SK-N-SH treated with all-trans-retinoic acid at 6 μM for 48 hours (cell line): Measurements from ENCODE around the gene CABP5.

Experiments
- ESRRG ChIP-seq: fragments of 250-450 bp; sonication (Bioruptor Pico); IDR thresholded peaks from 2 replicates; pipeline ENCODE4 v1.6.1; 2021; ENCODE audit warnings: mild to moderate bottlenecking
- GLIS3 ChIP-seq: fragments of 250-450 bp; sonication (Bioruptor Pico); IDR thresholded peaks from 2 replicates; pipeline ENCODE4 v1.5.0; 2020; ENCODE audit warnings: mild to moderate bottlenecking, moderate library complexity
- ISL1 ChIP-seq: fragments of 250-450 bp; sonication (Bioruptor Pico); IDR thresholded peaks from 2 replicates; pipeline ENCODE4 v2.1.2; 2022; ENCODE audit warnings: mild to moderate bottlenecking, moderate library complexity
- RARB ChIP-seq: fragments of 250-450 bp; sonication (Bioruptor Pico); IDR thresholded peaks from 2 replicates; pipeline ENCODE4 v1.8.0; 2021; ENCODE audit warnings: mild to moderate bottlenecking, moderate library complexity
- TCF4 ChIP-seq: fragments of 250-450 bp; sonication (Bioruptor Pico); IDR thresholded peaks from 2 replicates; pipeline ENCODE4 v1.8.0; 2021; ENCODE audit warnings: mild to moderate bottlenecking, moderate library complexity, borderline replicate concordance
- TOX ChIP-seq: fragments of 250-450 bp; sonication (Bioruptor Pico); IDR thresholded peaks from 2 replicates; pipeline ENCODE4 v1.8.0; 2021; ENCODE audit warnings: mild to moderate bottlenecking, moderate library complexity, borderline replicate concordance
- ZC3H10 ChIP-seq: fragments of 250-450 bp; sonication (Bioruptor Pico); IDR thresholded peaks from 2 replicates; pipeline ENCODE4 v1.5.1; 2021; ENCODE audit warnings: mild to moderate bottlenecking, moderate library complexity
- ZFP3 ChIP-seq: fragments of 250-450 bp; sonication (Bioruptor Pico); IDR thresholded peaks from 2 replicates; pipeline ENCODE4 v1.5.0; 2020; ENCODE audit warnings: mild to moderate bottlenecking, moderate library complexity
- ZFP30 ChIP-seq: fragments of 450-650 bp; formaldehyde crosslinking; IDR thresholded peaks from 2 replicates; pipeline ENCODE4 v1.5.0; 2022; ENCODE audit warnings: mild to moderate bottlenecking, moderate library complexity
- ZNF70 ChIP-seq: fragments of 450-650 bp; formaldehyde crosslinking; IDR thresholded peaks from 2 replicates; pipeline ENCODE4 v1.5.0; 2020; ENCODE audit warnings: mild to moderate bottlenecking, moderate library complexity
- TF ChIP-seq, protein P1 (sequence below): fragments of 250-450 bp; sonication (Bioruptor Pico); IDR thresholded peaks from 2 replicates; pipeline ENCODE4 v1.8.0; 2021; ENCODE audit warnings: low read depth, mild to moderate bottlenecking, moderate library complexity, borderline replicate concordance
- TF ChIP-seq, protein P2 (sequence below): fragments of 250-450 bp; sonication (Bioruptor Pico); IDR thresholded peaks from 2 replicates; pipeline ENCODE4 v1.8.0; 2020; ENCODE audit warnings: mild to moderate bottlenecking, moderate library complexity, borderline replicate concordance
- TF ChIP-seq, protein P3 (sequence below): fragments of 250-450 bp; sonication (Bioruptor Pico); IDR thresholded peaks from 2 replicates; pipeline ENCODE4 v1.5.1; 2020; ENCODE audit warnings: low read depth, mild to moderate bottlenecking, moderate library complexity

DNA sequence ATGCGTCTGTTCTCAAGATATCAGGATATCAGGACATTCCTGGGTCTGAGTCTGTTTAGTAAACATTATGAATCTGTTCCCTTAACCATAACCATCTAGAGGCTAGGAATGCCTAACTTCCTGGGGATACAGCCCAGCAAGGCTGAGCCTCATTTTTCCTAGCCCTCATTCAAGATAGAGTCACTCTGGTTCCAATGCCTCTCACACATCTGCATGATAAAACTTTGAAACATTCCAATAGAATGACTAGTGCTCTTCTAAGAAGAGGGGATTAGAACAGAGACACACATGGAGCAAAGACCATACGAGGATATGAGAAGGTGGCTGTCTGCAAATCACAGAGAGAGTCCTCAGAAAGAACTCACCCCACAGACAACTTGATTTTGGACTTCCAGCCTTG is 20.6 kb upstream of the CABP5 start:
- TF ChIP-seq ZFP3 (CRISPR knock-in tag) (no peak), ZC3H10 (CRISPR knock-in tag) (no peak), ISL1 (CRISPR knock-in tag) (no peak), ZNF70 (CRISPR knock-in tag) (no peak), TOX (CRISPR knock-in tag) (no peak), RARB (CRISPR knock-in tag) (no peak), ZFP30 (no peak), GLIS3 (CRISPR knock-in tag) (no peak), TCF4 (CRISPR knock-in tag) (no peak), ESRRG (CRISPR knock-in tag) (no peak)
- TF ChIP-seq, protein P1, sequence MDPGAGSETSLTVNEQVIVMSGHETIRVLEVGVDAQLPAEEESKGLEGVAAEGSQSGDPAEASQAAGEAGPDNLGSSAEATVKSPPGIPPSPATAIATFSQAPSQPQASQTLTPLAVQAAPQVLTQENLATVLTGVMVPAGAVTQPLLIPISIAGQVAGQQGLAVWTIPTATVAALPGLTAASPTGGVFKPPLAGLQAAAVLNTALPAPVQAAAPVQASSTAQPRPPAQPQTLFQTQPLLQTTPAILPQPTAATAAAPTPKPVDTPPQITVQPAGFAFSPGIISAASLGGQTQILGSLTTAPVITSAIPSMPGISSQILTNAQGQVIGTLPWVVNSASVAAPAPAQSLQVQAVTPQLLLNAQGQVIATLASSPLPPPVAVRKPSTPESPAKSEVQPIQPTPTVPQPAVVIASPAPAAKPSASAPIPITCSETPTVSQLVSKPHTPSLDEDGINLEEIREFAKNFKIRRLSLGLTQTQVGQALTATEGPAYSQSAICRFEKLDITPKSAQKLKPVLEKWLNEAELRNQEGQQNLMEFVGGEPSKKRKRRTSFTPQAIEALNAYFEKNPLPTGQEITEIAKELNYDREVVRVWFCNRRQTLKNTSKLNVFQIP, result no peak
- TF ChIP-seq, protein P2, sequence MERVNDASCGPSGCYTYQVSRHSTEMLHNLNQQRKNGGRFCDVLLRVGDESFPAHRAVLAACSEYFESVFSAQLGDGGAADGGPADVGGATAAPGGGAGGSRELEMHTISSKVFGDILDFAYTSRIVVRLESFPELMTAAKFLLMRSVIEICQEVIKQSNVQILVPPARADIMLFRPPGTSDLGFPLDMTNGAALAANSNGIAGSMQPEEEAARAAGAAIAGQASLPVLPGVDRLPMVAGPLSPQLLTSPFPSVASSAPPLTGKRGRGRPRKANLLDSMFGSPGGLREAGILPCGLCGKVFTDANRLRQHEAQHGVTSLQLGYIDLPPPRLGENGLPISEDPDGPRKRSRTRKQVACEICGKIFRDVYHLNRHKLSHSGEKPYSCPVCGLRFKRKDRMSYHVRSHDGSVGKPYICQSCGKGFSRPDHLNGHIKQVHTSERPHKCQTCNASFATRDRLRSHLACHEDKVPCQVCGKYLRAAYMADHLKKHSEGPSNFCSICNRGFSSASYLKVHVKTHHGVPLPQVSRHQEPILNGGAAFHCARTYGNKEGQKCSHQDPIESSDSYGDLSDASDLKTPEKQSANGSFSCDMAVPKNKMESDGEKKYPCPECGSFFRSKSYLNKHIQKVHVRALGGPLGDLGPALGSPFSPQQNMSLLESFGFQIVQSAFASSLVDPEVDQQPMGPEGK (CRISPR knock-in tag), result no peak
- TF ChIP-seq, protein P3, sequence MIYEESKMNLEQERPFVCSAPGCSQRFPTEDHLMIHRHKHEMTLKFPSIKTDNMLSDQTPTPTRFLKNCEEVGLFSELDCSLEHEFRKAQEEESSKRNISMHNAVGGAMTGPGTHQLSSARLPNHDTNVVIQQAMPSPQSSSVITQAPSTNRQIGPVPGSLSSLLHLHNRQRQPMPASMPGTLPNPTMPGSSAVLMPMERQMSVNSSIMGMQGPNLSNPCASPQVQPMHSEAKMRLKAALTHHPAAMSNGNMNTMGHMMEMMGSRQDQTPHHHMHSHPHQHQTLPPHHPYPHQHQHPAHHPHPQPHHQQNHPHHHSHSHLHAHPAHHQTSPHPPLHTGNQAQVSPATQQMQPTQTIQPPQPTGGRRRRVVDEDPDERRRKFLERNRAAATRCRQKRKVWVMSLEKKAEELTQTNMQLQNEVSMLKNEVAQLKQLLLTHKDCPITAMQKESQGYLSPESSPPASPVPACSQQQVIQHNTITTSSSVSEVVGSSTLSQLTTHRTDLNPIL (CRISPR knock-in tag), result no peak
